ENCODE measurements around the gene BACH2. TPM values are rescaled to one million over a fixed set of nuclear protein-coding genes. Genes with fewer than 3 reads are reported as not detected.

BACH2 gene
- total RNA-seq, 6 donors from 2014 or later, result 3.1 to 6.8 (median 5.3) TPM

DNA sequence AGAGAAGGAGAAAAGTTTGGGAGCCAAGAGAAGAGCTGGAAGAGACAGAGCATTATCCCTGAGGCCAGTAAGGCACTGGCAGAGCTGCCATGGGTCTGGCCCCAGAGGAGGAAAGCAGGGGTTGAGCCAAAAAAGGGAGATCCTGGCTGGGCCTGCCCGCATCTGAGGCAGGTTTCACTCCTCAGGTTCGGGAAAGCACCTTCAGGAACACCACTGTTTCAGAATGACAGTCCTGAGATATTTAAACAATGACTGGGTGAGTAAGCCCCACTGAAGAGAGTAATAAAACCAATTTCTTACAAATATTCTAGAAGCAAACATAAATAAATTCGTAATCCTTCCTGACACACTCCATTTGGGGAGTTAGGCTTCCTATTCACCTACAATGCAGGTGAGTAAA lies 152.2 kb downstream of the BACH2 start:
- no peak overlapping the region for H3K27ac ChIP-seq
- ATAC-seq (ENCODE audit: low FRiP score in 2 of 2) (no peak), DNase-seq (no peak)
- H3K36me3 ChIP-seq, result no peaks in the 10 kb centered on the region
- no peaks in the 10 kb centered on the region for H3K9me3 ChIP-seq
- TF ChIP-seq EP300 (IDR thresholded peaks at IDR 0.05) (no peak), POLR2A (IDR thresholded peaks at IDR 0.05) (no peak), POLR2AphosphoS5 (IDR thresholded peaks at IDR 0.05) (no peak)
- TF ChIP-seq, protein P1, sequence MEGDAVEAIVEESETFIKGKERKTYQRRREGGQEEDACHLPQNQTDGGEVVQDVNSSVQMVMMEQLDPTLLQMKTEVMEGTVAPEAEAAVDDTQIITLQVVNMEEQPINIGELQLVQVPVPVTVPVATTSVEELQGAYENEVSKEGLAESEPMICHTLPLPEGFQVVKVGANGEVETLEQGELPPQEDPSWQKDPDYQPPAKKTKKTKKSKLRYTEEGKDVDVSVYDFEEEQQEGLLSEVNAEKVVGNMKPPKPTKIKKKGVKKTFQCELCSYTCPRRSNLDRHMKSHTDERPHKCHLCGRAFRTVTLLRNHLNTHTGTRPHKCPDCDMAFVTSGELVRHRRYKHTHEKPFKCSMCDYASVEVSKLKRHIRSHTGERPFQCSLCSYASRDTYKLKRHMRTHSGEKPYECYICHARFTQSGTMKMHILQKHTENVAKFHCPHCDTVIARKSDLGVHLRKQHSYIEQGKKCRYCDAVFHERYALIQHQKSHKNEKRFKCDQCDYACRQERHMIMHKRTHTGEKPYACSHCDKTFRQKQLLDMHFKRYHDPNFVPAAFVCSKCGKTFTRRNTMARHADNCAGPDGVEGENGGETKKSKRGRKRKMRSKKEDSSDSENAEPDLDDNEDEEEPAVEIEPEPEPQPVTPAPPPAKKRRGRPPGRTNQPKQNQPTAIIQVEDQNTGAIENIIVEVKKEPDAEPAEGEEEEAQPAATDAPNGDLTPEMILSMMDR (IDR thresholded peaks at IDR 0.05), result no peak
- no peak overlapping the region for H3K4me3 ChIP-seq
- WGBS, 2 donors, result 80 to 90% methylated on average over 3 of the region's 3 CpGs
- no peaks in the 10 kb centered on the region for H3K27me3 ChIP-seq
- H3K4me1 ChIP-seq, result peaks cover 0 to 4% (median 2%) of the 10 kb centered on the region in 4 donors

DNA sequence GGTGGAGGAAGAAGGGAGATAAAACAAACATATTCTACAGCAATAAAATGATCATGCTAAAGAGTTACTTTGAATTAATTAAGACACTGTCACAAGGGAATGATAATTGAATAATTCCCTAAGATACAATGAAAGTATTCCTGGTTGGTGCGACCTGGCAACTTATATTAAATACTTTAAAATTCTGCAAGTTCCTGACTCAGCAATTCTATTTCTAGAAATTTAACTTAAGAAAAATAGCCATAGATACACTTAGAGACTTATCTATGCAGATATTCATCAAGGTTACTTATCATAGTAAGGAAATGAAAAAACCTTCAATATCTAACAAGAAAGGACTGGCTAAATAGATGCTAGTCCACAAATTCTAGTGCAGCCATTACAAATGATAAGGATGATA lies 156.0 kb downstream of the BACH2 start:
- H3K36me3 ChIP-seq, result no peaks in the 10 kb centered on the region
- 98 to 100% methylated on average over 1 of the region's 1 CpG for WGBS, 2 donors
- no peak overlapping the region for H3K4me3 ChIP-seq
- H3K4me1 ChIP-seq, result peaks cover 0 to 7% (median 2%) of the 10 kb centered on the region in 4 donors
- ATAC-seq (ENCODE audit: low FRiP score in 2 of 2) (no peak), DNase-seq (no peak)
- no peak overlapping the region for H3K27ac ChIP-seq
- TF ChIP-seq, protein P1 (IDR thresholded peaks at IDR 0.05), result no peak
- no peaks in the 10 kb centered on the region for H3K9me3 ChIP-seq
- H3K27me3 ChIP-seq, result no peaks in the 10 kb centered on the region

DNA sequence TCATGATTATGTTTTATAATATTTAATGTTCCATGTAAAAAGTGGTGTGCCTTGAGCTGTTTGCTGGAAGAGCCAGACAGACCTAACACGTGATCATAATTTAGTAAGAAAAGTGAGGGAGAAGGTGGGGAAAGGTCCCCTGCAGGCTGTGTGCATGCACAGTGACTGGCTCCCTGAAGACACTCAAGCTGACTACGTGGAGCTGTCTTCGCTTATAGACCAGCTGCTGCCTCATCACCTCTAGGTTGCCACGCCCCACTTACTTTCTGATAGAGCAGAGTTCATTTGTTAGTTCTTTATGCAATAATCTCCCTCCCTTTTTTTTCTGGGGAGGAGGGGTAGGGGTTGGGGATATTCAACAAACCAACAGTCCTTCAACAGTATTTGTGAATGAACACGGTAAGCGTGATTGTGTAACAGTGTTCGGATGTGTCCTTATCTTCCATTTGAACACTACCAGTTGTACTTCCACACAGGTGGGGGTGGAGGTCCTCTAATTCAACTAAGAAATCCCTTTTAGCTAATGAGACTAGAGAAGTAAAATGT lies 157.3 kb downstream of the BACH2 start:
- H3K4me3 ChIP-seq, result no peak overlapping the region
- H3K4me1 ChIP-seq, result peaks cover 0 to 7% (median 2%) of the 10 kb centered on the region in 4 donors
- no peak overlapping the region for H3K27ac ChIP-seq
- WGBS, 2 donors, result 84% methylated on average over 7 of the region's 7 CpGs
- no peaks in the 10 kb centered on the region for H3K36me3 ChIP-seq
- DNase-seq (no peak), ATAC-seq (ENCODE audit: low FRiP score in 2 of 2) (no peak)
- no peaks in the 10 kb centered on the region for H3K27me3 ChIP-seq
- TF ChIP-seq POLR2A (IDR thresholded peaks at IDR 0.05) (no peak), EP300 (IDR thresholded peaks at IDR 0.05) (no peak)
- TF ChIP-seq, protein P1 (IDR thresholded peaks at IDR 0.05), result no peak
- H3K9me3 ChIP-seq, result no peaks in the 10 kb centered on the region

DNA sequence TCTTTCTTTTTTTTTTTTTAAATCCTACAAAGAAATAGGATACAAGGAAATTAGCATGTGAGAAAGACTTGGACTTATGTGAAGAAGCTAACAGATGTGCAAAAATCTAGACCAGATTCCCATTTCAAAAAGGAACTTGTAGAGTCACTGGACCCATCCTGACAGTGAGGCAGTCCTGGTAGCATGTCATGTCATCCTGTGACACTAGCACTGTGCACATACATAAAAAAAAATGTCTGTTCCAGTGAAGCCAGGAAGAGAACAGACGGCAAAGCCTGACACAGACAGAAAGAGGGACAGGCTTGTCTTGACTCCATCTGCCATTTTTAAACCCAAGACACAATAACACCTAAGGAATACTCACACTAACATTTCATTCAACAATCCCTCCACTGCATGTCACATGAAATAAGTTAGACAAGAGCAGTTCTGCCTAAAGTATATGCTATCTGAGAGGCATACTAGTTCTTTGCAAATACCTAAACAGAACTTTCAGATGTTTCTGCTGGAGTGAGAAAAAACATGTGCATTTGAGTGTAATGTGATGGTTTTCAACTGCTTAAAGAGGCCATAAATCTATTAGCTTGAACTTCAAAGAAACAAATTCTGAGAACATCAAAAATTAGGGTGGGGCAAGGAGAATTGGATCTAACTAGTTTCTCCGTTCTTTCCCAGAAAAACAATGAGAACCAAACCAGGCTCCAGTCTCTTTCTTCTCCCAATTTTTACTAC lies 159.6 kb downstream of the BACH2 start:
- DNase-seq, result no peak
- no peaks in the 10 kb centered on the region for H3K36me3 ChIP-seq
- 73 to 79% methylated on average over 2 of the region's 2 CpGs for WGBS, 2 donors
- no peak overlapping the region for H3K4me3 ChIP-seq
- H3K27me3 ChIP-seq, result no peaks in the 10 kb centered on the region
- H3K27ac ChIP-seq, result no peak overlapping the region
- peaks cover 0 to 7% (median 5%) of the 10 kb centered on the region in 4 donors for H3K4me1 ChIP-seq
- no peak for ATAC-seq (ENCODE audit: low FRiP score in 2 of 2)
- no peaks in the 10 kb centered on the region for H3K9me3 ChIP-seq
- no peak for TF ChIP-seq POLR2AphosphoS5 (IDR thresholded peaks at IDR 0.05)
- no peak for TF ChIP-seq POLR2A (IDR thresholded peaks at IDR 0.05)
- TF ChIP-seq, protein P1 (IDR thresholded peaks at IDR 0.05), result no peak
- no peak for TF ChIP-seq EP300 (IDR thresholded peaks at IDR 0.05)

DNA sequence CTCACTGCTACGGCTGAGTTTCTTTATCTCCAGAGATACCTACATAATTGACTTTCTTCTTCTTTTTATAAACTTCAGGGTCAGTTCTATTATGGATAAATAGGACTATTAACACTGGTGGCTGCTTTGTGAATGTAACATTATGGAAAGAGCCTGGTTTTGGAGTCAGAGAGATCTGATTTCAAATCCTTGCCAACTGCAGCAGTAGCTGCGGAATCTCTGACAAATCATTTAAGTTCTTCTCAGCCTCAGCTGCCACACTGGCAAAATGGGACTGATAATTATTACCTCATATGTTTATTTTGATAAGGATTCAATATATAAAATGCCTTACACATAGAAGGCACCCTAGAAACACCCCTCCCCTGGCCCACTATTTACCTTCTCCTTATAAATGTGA lies 160.5 kb downstream of the BACH2 start:
- no peak overlapping the region for H3K4me3 ChIP-seq
- peaks cover 0 to 7% (median 5%) of the 10 kb centered on the region in 4 donors for H3K4me1 ChIP-seq
- WGBS, 2 donors, result 93 to 98% methylated on average over 2 of the region's 2 CpGs
- TF ChIP-seq POLR2AphosphoS5 (IDR thresholded peaks at IDR 0.05) (no peak), POLR2A (IDR thresholded peaks at IDR 0.05) (no peak), EP300 (IDR thresholded peaks at IDR 0.05) (no peak)
- TF ChIP-seq, protein P1 (IDR thresholded peaks at IDR 0.05), result no peak
- H3K27me3 ChIP-seq, result no peaks in the 10 kb centered on the region
- ATAC-seq (ENCODE audit: low FRiP score in 2 of 2) (no peak), DNase-seq (no peak)
- no peaks in the 10 kb centered on the region for H3K9me3 ChIP-seq
- no peak overlapping the region for H3K27ac ChIP-seq
- no peaks in the 10 kb centered on the region for H3K36me3 ChIP-seq

Measured in upper lobe of left lung (tissue), 6 donors.